Brain pericyte (primary cell): ENCODE measurements around the gene MAGED2.
A peak's percentile ranks its signal among the peaks of the same experiment; 100 is the strongest.
"Not testable (repeated sequence)": the region's sequence is repeated elsewhere in the genome, so short reads cannot be mapped to it uniquely, and the experiment has no call there.

Experiments used
- DNase-seq: peaks from one replicate; pipeline ENCODE4 v3.0.0-alpha.2; 2012; ENCODE audit warnings: low read depth, low spot score

The MAGED2 gene

GRCh38 chrX:54817220-54817820 is 9.8 kb downstream of the MAGED2 start:
- no peak for DNase-seq

GRCh38 chrX:54818221-54818620 is 10.7 kb downstream of the MAGED2 start:
- no peak for DNase-seq

- no peak for DNase-seq
Measured at GRCh38 chrX:54819201-54819600, 11.7 kb downstream of the MAGED2 start.

GRCh38 chrX:54820737-54821136 is 13.2 kb downstream of the MAGED2 start:
- no peak for DNase-seq

GRCh38 chrX:54821310-54821709 is 13.8 kb downstream of the MAGED2 start:
- DNase-seq = no peak

GRCh38 chrX:54824195-54824594 is 16.6 kb downstream of the MAGED2 start:
- no peak for DNase-seq

GRCh38 chrX:54824722-54825121 is 17.2 kb downstream of the MAGED2 start:
- no peak for DNase-seq

- no peak for DNase-seq
Measured at GRCh38 chrX:54825716-54826438, 18.3 kb downstream of the MAGED2 start.

- DNase-seq = no peak
Measured at GRCh38 chrX:54826598-54826997, 19.1 kb downstream of the MAGED2 start.

GRCh38 chrX:54838583-54838982 is 31.0 kb downstream of the MAGED2 start:
- no peak for DNase-seq

- DNase-seq = peak; percentile 5
Measured at GRCh38 chrX:54841184-54841874, 33.8 kb downstream of the MAGED2 start.

GRCh38 chrX:54842607-54843006 is 35.1 kb downstream of the MAGED2 start:
- no peak for DNase-seq

GRCh38 chrX:54843050-54843449 is 35.5 kb downstream of the MAGED2 start:
- DNase-seq = no peak

- not testable (repeated sequence) for DNase-seq
Measured at GRCh38 chrX:54847700-54848099, 40.2 kb downstream of the MAGED2 start.

GRCh38 chrX:54865208-54865607 is 57.7 kb downstream of the MAGED2 start:
- no peak for DNase-seq
